Activated T-cell treated with anti-CD3 and anti-CD28 coated beads, Interleukin-2, amount 50 U/mL, for 72 hours (primary cell): ENCODE data around the gene CCR1. TPM values are rescaled to one million over a fixed set of nuclear protein-coding genes. Genes with fewer than 3 reads are reported as not detected.
"Not testable (repeated sequence)": the region's sequence is repeated elsewhere in the genome, so short reads cannot be mapped to it uniquely, and the experiment has no call there.

ENCODE experiments used
- ATAC-seq, 2 donors: fragments of 150-1000 bp; cut with Tn5 transposase; replicated peaks in 1 of 2; 2 replicates each; pipeline ENCODE4 v1.10.0; 2021; ENCODE audit warnings: moderate library complexity in 2 of 2, mild to moderate bottlenecking in 1 of 2
- DNase-seq, 2 donors: peaks; one replicate each; pipeline ENCODE4 v3.0.0; 2021 to 2022; ENCODE audit warnings: mixed read lengths in 1 of 2
- H3K27ac Mint-ChIP-seq: one replicate; pipeline ENCODE4 v1.8.0; 2022; ENCODE audit warnings: mild to moderate bottlenecking, moderate library complexity, mixed read lengths
- H3K27me3 Mint-ChIP-seq: one replicate; pipeline ENCODE4 v1.8.0; 2022; ENCODE audit warnings: low read depth, mixed read lengths
- H3K36me3 Mint-ChIP-seq, 2 donors: one replicate each; pipeline ENCODE4 v1.8.0; 2022; ENCODE audit warnings: mixed read lengths in 2 of 2, mild to moderate bottlenecking in 1 of 2; ENCODE audit not compliant: insufficient read depth in 2 of 2
- H3K4me1 Mint-ChIP-seq: one replicate; pipeline ENCODE4 v1.8.0; 2022; ENCODE audit warnings: low read depth, mixed read lengths
- H3K4me3 Mint-ChIP-seq, 2 donors: one replicate each; pipeline ENCODE4 v1.8.0; 2022; ENCODE audit warnings: mild to moderate bottlenecking in 2 of 2, mixed read lengths in 2 of 2, moderate library complexity in 2 of 2
- H3K9me3 Mint-ChIP-seq, 2 donors: one replicate each; pipeline ENCODE4 v1.8.0; 2022; ENCODE audit warnings: mixed read lengths in 2 of 2
- total RNA-seq, 2 donors: library from RNA; stranded (reverse); gene quantifications; one replicate each; pipeline ENCODE4 v1.2.3, GENCODE V29; 2022

The CCR1 gene
- total RNA-seq, 2 donors from 2014 or later: 0.17 to 0.51 TPM

- peaks cover 71% of the 10 kb centered on the region for H3K27me3 Mint-ChIP-seq
- H3K27ac Mint-ChIP-seq: no peak overlapping the region
These were observed 20.4 kb upstream of the CCR1 start for GRCh38 chr3:46228260-46229242.

GRCh38 chr3:46222435-46223161 lies 14.5 kb upstream of the CCR1 start:
- H3K4me1 Mint-ChIP-seq: no peaks in the 10 kb centered on the region
- H3K36me3 Mint-ChIP-seq: peaks cover 2 to 7% of the 10 kb centered on the region in 2 donors
- peaks cover 7 to 10% of the 10 kb centered on the region in 2 donors for H3K9me3 Mint-ChIP-seq
- no peak for DNase-seq
- peaks cover 46% of the 10 kb centered on the region for H3K27me3 Mint-ChIP-seq
- no peak overlapping the region for H3K4me3 Mint-ChIP-seq
- no peak for ATAC-seq
- no peak overlapping the region for H3K27ac Mint-ChIP-seq

More at GRCh38 chr3:46228260-46229242, 20.4 kb upstream of the CCR1 start:
- peaks cover 2 to 5% of the 10 kb centered on the region in 2 donors for H3K9me3 Mint-ChIP-seq
- ATAC-seq: no peak
- peaks cover 2 to 6% of the 10 kb centered on the region in 2 donors for H3K36me3 Mint-ChIP-seq
- H3K4me1 Mint-ChIP-seq: no peaks in the 10 kb centered on the region
- no peak overlapping the region for H3K4me3 Mint-ChIP-seq
- DNase-seq: no peak

- Mint-ChIP-seq H3K4me3 (no peak overlapping the region), H3K36me3 (peaks cover 2 to 4% of the 10 kb centered on the region in 2 donors), H3K27ac (no peak overlapping the region), H3K27me3 (peaks cover 39% of the 10 kb centered on the region), H3K9me3 (peaks cover 7 to 10% of the 10 kb centered on the region in 2 donors), H3K4me1 (no peaks in the 10 kb centered on the region)
- DNase-seq (no peak), ATAC-seq (no peak)
These were observed 13.8 kb upstream of the CCR1 start for GRCh38 chr3:46221938-46222337.

GRCh38 chr3:46221391-46221790 lies 13.3 kb upstream of the CCR1 start:
- DNase-seq (no peak), ATAC-seq (no peak)
- Mint-ChIP-seq H3K9me3 (peaks cover 5 to 8% of the 10 kb centered on the region in 2 donors), H3K27ac (no peak overlapping the region), H3K4me1 (no peaks in the 10 kb centered on the region), H3K4me3 (no peak overlapping the region), H3K27me3 (peaks cover 35% of the 10 kb centered on the region), H3K36me3 (peaks cover 2% of the 10 kb centered on the region in 2 donors)

GRCh38 chr3:46218196-46218709 lies 10.1 kb upstream of the CCR1 start:
- Mint-ChIP-seq H3K4me3 (no peak overlapping the region), H3K9me3 (peaks cover 2 to 8% of the 10 kb centered on the region in 2 donors), H3K27ac (no peak overlapping the region), H3K4me1 (no peaks in the 10 kb centered on the region), H3K36me3 (peaks cover 0 to 2% of the 10 kb centered on the region in 2 donors), H3K27me3 (peaks cover 20% of the 10 kb centered on the region)
- DNase-seq (no peak), ATAC-seq (no peak)

- H3K9me3 Mint-ChIP-seq: peaks cover 2 to 8% of the 10 kb centered on the region in 2 donors
- no peak overlapping the region for H3K27ac Mint-ChIP-seq
- no peak for DNase-seq
- no peak for ATAC-seq
- no peaks in the 10 kb centered on the region for H3K4me1 Mint-ChIP-seq
- peaks cover 0 to 2% of the 10 kb centered on the region in 2 donors for H3K36me3 Mint-ChIP-seq
- H3K27me3 Mint-ChIP-seq: peaks cover 10% of the 10 kb centered on the region
- no peak overlapping the region for H3K4me3 Mint-ChIP-seq
These were observed 7.8 kb upstream of the CCR1 start for GRCh38 chr3:46215810-46216414.

GRCh38 chr3:46214751-46215352 lies 6.7 kb upstream of the CCR1 start:
- H3K27me3 Mint-ChIP-seq: peaks cover 8% of the 10 kb centered on the region
- ATAC-seq (no peak), DNase-seq (no peak)
- no peaks in the 10 kb centered on the region for H3K4me1 Mint-ChIP-seq
- peaks cover 0 to 2% of the 10 kb centered on the region in 2 donors for H3K36me3 Mint-ChIP-seq
- H3K27ac Mint-ChIP-seq: no peak overlapping the region
- H3K4me3 Mint-ChIP-seq: no peak overlapping the region
- peaks cover 2 to 7% of the 10 kb centered on the region in 2 donors for H3K9me3 Mint-ChIP-seq

- ATAC-seq: peak; percentile 51 to 60
- Mint-ChIP-seq H3K4me1 (peaks cover 10% of the 10 kb centered on the region), H3K9me3 (no peaks in the 10 kb centered on the region), H3K4me3 (no peak overlapping the region), H3K36me3 (no peaks in the 10 kb centered on the region), H3K27me3 (no peaks in the 10 kb centered on the region), H3K27ac (no peak overlapping the region)
- DNase-seq: peak; percentile 7 to 9
These were observed 5.1 kb upstream of the CCR1 start for GRCh38 chr3:46213201-46213600.

- no peaks in the 10 kb centered on the region for H3K27me3 Mint-ChIP-seq
- H3K36me3 Mint-ChIP-seq: no peaks in the 10 kb centered on the region
- no peak overlapping the region for H3K4me3 Mint-ChIP-seq
These were observed 4.0 kb upstream of the CCR1 start for GRCh38 chr3:46212101-46212500.

GRCh38 chr3:46209746-46210470 lies 1.8 kb upstream of the CCR1 start:
- no peak overlapping the region for H3K27ac Mint-ChIP-seq
- H3K27me3 Mint-ChIP-seq: peaks cover 3% of the 10 kb centered on the region
- no peaks in the 10 kb centered on the region for H3K9me3 Mint-ChIP-seq
- ATAC-seq (no peak), DNase-seq (no peak)
- peaks cover 18% of the 10 kb centered on the region for H3K4me1 Mint-ChIP-seq
- no peak overlapping the region for H3K4me3 Mint-ChIP-seq
- H3K36me3 Mint-ChIP-seq: no peaks in the 10 kb centered on the region

More at GRCh38 chr3:46212101-46212500, 4.0 kb upstream of the CCR1 start:
- DNase-seq (no peak), ATAC-seq (no peak)
- H3K27ac Mint-ChIP-seq: no peak overlapping the region
- H3K9me3 Mint-ChIP-seq: no peaks in the 10 kb centered on the region
- H3K4me1 Mint-ChIP-seq: peaks cover 18% of the 10 kb centered on the region

- no peaks in the 10 kb centered on the region for H3K36me3 Mint-ChIP-seq
- peak; percentile 32 to 36 for ATAC-seq
- no peak overlapping the region for H3K27ac Mint-ChIP-seq
- H3K4me3 Mint-ChIP-seq: no peak overlapping the region
- no peaks in the 10 kb centered on the region for H3K9me3 Mint-ChIP-seq
- peaks cover 11% of the 10 kb centered on the region for H3K27me3 Mint-ChIP-seq
- no peak for DNase-seq
- peaks cover 18% of the 10 kb centered on the region for H3K4me1 Mint-ChIP-seq
These were observed 940 bp upstream of the CCR1 start for GRCh38 chr3:46209053-46209452.

GRCh38 chr3:46207514-46207913 lies 599 bp downstream of the CCR1 start:
- H3K27ac Mint-ChIP-seq, H3K36me3 Mint-ChIP-seq, H3K9me3 Mint-ChIP-seq, ATAC-seq, DNase-seq, H3K4me3 Mint-ChIP-seq: not testable (repeated sequence)
- peaks cover 17% of the 10 kb centered on the region for H3K27me3 Mint-ChIP-seq
- peaks cover 18% of the 10 kb centered on the region for H3K4me1 Mint-ChIP-seq
